ENCODE data around the gene CHMP6. TPM values are rescaled to one million over a fixed set of nuclear protein-coding genes. Genes with fewer than 3 reads are reported as not detected.

The CHMP6 gene
- total RNA-seq, 1 donor: 19.4 TPM

DNA sequence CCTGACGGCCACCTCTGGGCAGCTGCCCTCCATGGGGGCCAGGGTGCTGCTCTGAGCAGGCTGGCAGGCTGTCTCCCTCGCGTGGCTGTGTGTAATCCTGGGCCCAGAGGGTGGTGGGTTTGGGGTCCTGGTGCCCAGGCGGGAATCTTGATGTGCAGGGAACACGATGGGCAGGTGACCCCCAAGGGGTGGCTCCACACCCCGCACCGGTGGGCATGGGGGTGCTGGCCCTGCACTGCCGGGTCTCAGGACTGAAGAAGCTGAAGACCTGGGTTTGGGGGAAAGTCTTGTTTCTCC, 8.6 kb downstream of the CHMP6 start:
- TF ChIP-seq CTCF (IDR thresholded peaks at IDR 0.05; ENCODE audit: insufficient read depth, low read depth, low read length): no peak
- H3K4me3 ChIP-seq (ENCODE audit: low read depth, low read length): no peak overlapping the region
- no peak for DNase-seq (ENCODE audit: low read depth)

- no peak for TF ChIP-seq CTCF (IDR thresholded peaks at IDR 0.05; ENCODE audit: insufficient read depth, low read depth, low read length)
- no peak for DNase-seq (ENCODE audit: low read depth)
Measured at GRCh38 chr17:81000631-81001357, 9.2 kb downstream of the CHMP6 start.

GRCh38 chr17:81002013-81002384, 10.4 kb downstream of the CHMP6 start:
- no peak for TF ChIP-seq CTCF (IDR thresholded peaks at IDR 0.05; ENCODE audit: insufficient read depth, low read depth, low read length)
- no peak overlapping the region for H3K4me3 ChIP-seq (ENCODE audit: low read depth, low read length)
- DNase-seq (ENCODE audit: low read depth): no peak

More at GRCh38 chr17:81000631-81001357, 9.2 kb downstream of the CHMP6 start:
- H3K4me3 ChIP-seq (ENCODE audit: low read depth, low read length): no peak overlapping the region

DNA sequence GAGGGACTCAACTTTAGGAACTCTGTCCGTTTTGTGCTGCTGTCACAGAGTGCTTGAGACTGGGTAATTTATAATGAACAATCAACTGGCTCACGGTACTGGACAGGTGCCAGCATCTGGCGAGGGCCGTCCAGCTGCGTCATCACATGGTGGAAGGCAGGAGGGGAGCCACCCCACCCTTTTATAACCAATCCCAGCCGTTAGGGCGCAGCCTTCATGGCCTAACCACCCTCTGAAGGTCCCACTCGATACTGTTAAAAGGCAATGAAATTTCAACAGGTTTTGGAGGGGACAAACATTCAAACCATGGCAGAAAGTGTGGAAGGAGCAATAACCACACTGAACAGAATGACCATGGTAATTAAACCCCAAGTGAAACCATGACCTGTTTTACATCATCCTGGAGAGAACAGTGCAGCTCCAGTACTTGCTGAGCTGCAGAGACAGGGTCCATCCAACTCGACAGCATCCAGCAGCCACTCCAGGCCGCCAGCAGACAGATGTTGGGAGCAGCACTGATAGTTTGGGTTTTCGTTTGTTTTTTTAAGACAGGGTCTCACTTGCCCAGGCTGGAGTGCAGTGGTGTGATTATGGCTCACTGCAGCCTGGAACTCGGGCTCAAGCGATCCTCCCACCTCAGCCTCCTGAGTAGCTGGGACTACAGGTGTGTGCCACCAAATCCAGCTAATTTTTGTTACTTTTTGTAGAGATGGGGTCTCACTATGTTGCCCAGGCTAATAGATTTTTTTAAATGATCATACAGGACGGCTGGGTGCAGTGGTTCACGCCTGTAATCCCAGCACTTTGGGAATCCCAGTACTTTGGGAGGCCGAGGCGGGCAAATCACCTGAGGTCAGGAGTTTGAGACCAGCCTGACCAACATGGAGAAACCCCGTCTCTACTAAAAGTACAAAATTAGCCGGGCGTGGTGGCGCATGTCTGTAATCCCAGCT, 11.0 kb downstream of the CHMP6 start:
- TF ChIP-seq CTCF (IDR thresholded peaks at IDR 0.05; ENCODE audit: insufficient read depth, low read depth, low read length): no peak
- DNase-seq (ENCODE audit: low read depth): peak; percentile 65
- H3K4me3 ChIP-seq (ENCODE audit: low read depth, low read length): no peak overlapping the region

- peak overlapping the region; percentile 40 for H3K4me3 ChIP-seq (ENCODE audit: low read depth, low read length)
- TF ChIP-seq CTCF (IDR thresholded peaks at IDR 0.05; ENCODE audit: insufficient read depth, low read depth, low read length): no peak
- peak; percentile 24 for DNase-seq (ENCODE audit: low read depth)
Measured at GRCh38 chr17:81003711-81004475, 12.3 kb downstream of the CHMP6 start.

DNA sequence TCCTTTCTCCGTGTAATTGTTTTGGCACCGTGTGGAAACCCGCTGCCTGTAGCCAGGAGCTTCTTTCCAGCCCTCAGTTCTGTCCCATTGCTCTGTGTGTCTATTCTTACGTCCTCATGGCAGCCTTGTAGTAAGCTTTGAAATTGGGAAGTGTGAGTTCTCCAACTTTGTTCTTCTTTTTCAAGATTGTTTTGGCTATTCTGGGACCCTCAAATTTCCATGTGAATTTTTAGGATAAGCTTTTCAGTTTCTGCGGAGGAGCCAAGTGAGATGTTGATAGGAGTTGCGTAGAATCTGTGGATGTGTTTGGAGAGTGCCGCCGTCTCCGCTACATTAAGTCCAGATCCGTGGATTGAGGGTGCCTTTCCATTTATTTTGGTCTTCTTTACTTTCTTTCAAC, 15.2 kb downstream of the CHMP6 start:
- H3K4me3 ChIP-seq (ENCODE audit: low read depth, low read length): no peak overlapping the region
- DNase-seq (ENCODE audit: low read depth): no peak
- no peak for TF ChIP-seq CTCF (IDR thresholded peaks at IDR 0.05; ENCODE audit: insufficient read depth, low read depth, low read length)

Data from fibroblast of villous mesenchyme (primary cell).